ENCODE results near the gene PTCH2. TPM values are rescaled to one million over a fixed set of nuclear protein-coding genes. Genes with fewer than 3 reads are reported as not detected.

PTCH2 gene
- total RNA-seq, 1 donor from 2014 or later: 1.0 TPM

DNA sequence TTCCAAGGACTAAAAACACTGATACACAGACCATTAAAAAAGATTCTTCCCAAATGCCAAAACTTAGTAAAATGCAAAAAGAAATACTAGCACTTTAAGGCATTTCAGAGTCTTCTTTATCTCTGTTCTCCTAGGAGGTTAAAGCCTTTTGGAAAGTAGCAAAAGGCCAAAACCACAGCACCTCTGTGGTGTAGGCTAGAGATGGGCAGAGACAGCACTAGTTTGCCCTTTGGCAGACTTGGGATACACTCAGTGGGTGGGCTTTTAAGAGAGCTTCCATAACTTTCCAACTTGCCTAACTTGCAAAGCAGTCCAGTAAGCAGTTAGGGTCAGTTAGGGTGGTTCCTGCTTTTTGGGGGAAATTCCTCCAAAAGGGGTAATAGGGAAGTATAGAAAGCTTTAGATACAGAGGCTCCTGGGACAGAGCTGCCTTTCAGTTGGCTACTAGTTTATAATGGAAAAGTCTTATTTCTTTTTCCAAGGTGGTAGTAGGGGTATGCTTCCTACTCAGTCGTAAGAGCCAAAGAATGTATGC lies 17.9 kb upstream of the PTCH2 start:
- H3K4me1 ChIP-seq: no peaks in the 10 kb centered on the region
- DNase-seq (no peak), ATAC-seq (no peak)

GRCh38 chr1:44860331-44860730 lies 17.3 kb upstream of the PTCH2 start:
- H3K9me3 ChIP-seq: no peaks in the 10 kb centered on the region
- peaks cover 13% of the 10 kb centered on the region for H3K36me3 ChIP-seq
- intact Hi-C loops (cut with DNase I): no loop called here
- ATAC-seq: no peak
- no peak for TF ChIP-seq CTCF (IDR thresholded peaks at IDR 0.05)
- no peaks in the 10 kb centered on the region for H3K27me3 ChIP-seq (ENCODE audit: low read depth)
- H3K27ac ChIP-seq: peak overlapping the region; percentile 41
- no peaks in the 10 kb centered on the region for H3K4me1 ChIP-seq
- no peak overlapping the region for H3K4me3 ChIP-seq
- no peak for DNase-seq

More for the DNA sequence above, 17.9 kb upstream of the PTCH2 start:
- H3K9me3 ChIP-seq: no peaks in the 10 kb centered on the region
- no peak for TF ChIP-seq CTCF (IDR thresholded peaks at IDR 0.05)
- no peaks in the 10 kb centered on the region for H3K27me3 ChIP-seq (ENCODE audit: low read depth)
- no peak overlapping the region for H3K4me3 ChIP-seq
- H3K36me3 ChIP-seq: peaks cover 17% of the 10 kb centered on the region
- peak overlapping the region; percentile 41 for H3K27ac ChIP-seq
- intact Hi-C loops (cut with DNase I): no loop called here

DNA sequence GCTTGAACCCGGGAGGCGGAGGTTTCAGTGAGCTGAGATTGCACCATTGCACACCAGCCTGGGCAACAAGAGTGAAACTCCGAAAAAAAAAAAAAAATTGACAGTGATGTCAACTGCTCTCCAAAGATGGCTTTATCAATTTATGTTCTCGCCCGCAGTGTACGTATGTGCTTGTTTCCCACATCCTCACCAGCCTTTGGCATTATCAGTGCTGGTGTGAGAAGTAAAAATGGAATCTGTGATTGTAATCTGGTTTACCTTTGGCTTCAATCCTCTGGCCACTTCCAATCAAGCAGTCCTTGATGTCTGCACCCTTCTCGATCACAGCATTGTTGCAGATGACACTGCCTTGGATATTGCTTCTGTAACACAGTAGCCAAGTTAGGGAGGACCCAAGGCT lies 14.4 kb upstream of the PTCH2 start:
- H3K36me3 ChIP-seq: peaks cover 12% of the 10 kb centered on the region
- no peaks in the 10 kb centered on the region for H3K27me3 ChIP-seq (ENCODE audit: low read depth)
- DNase-seq (no peak), ATAC-seq (no peak)
- no peaks in the 10 kb centered on the region for H3K9me3 ChIP-seq
- no peaks in the 10 kb centered on the region for H3K4me1 ChIP-seq
- H3K27ac ChIP-seq: no peak overlapping the region
- H3K4me3 ChIP-seq: no peak overlapping the region
- intact Hi-C loops (cut with DNase I): no loop called here
- no peak for TF ChIP-seq CTCF (IDR thresholded peaks at IDR 0.05)

- no peak for TF ChIP-seq CTCF (IDR thresholded peaks at IDR 0.05)
- no peaks in the 10 kb centered on the region for H3K9me3 ChIP-seq
- no peak overlapping the region for H3K27ac ChIP-seq
- H3K27me3 ChIP-seq (ENCODE audit: low read depth): no peaks in the 10 kb centered on the region
- peaks cover 15% of the 10 kb centered on the region for H3K36me3 ChIP-seq
- intact Hi-C loops (cut with DNase I): no loop called here
- H3K4me1 ChIP-seq: no peaks in the 10 kb centered on the region
- H3K4me3 ChIP-seq: no peak overlapping the region
- ATAC-seq (peak; percentile 31 to 79), DNase-seq (no peak)
Measured at GRCh38 chr1:44855742-44856141, 12.7 kb upstream of the PTCH2 start.

DNA sequence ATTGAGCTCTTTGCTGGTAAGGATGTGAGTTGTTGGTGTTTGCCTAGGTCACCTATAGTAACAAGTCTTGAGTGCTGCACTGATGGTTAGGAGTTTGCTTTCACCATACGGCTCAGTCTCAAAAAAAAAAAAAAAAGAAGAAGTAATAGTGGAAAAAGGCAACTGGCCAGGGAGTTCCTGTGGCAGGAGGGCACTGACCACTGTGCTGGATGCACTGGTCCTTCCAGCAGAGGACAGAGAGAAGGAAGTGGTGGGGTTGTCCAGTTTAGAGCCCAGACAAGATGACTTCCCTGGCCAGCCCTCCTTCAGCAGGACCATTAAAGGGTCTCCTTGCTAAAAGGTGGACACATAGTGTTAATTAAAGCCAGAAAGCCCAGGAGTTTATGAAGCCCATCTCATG lies 11.9 kb upstream of the PTCH2 start:
- intact Hi-C loops (cut with DNase I): no loop called here

More for the DNA sequence above, 11.9 kb upstream of the PTCH2 start:
- Histone ChIP-seq H3K27me3 (ENCODE audit: low read depth) (no peaks in the 10 kb centered on the region), H3K4me3 (no peak overlapping the region), H3K27ac (no peak overlapping the region), H3K4me1 (no peaks in the 10 kb centered on the region), H3K36me3 (peaks cover 23% of the 10 kb centered on the region), H3K9me3 (no peaks in the 10 kb centered on the region)
- no peak for TF ChIP-seq CTCF (IDR thresholded peaks at IDR 0.05)
- ATAC-seq (no peak), DNase-seq (no peak)
